GM13976 (cell line): ENCODE data around the gene ZMIZ2.
"Not testable (repeated sequence)": the region's sequence is repeated elsewhere in the genome, so short reads cannot be mapped to it uniquely, and the experiment has no call there.

ENCODE experiments used
- DNase-seq: peaks from one replicate; pipeline ENCODE4 v3.0.0; 2012; ENCODE audit warnings: low spot score
- in situ Hi-C: fragments of 300-500 bp; cut with MboI; formaldehyde crosslinking; loops from one replicate; pipeline ENCODE4 v1.12.0; 2022; ENCODE audit warnings: low sequenced_read_pairs, mixed read lengths, inconsistent platforms; ENCODE audit not compliant: unreplicated experiment
- TF ChIP-seq, protein P1 (sequence below): IDR thresholded peaks from 2 replicates; pipeline ENCODE4 v1.5.1; 2012; ENCODE audit warnings: borderline replicate concordance, mild to moderate bottlenecking; ENCODE audit not compliant: insufficient read depth; ENCODE audit errors: extremely low read depth, missing control alignments, control extremely low read depth

Gene ZMIZ2

DNA sequence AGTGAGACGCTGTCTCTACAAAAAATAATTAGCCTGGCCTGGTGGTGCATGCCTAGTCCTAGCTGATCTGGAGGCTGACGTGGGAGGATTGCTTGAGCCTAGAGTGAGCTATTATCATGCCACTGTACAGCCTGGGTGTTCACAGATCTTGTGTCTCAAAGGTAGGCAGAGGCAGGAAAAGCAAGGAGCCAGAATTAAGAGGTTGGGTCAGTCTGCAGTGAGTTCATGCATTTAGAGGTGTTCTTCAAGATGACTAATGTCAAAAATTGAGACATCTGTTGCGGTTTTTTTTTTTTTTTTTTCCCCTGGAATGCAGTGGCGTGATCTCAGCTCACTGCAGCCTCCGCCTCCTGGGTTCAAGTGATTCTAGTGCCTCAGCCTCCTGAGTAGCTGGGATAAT, 53.2 kb downstream of the ZMIZ2 start:
- no peak for DNase-seq
- in situ Hi-C loops, result no loop called here
- TF ChIP-seq, protein P1, sequence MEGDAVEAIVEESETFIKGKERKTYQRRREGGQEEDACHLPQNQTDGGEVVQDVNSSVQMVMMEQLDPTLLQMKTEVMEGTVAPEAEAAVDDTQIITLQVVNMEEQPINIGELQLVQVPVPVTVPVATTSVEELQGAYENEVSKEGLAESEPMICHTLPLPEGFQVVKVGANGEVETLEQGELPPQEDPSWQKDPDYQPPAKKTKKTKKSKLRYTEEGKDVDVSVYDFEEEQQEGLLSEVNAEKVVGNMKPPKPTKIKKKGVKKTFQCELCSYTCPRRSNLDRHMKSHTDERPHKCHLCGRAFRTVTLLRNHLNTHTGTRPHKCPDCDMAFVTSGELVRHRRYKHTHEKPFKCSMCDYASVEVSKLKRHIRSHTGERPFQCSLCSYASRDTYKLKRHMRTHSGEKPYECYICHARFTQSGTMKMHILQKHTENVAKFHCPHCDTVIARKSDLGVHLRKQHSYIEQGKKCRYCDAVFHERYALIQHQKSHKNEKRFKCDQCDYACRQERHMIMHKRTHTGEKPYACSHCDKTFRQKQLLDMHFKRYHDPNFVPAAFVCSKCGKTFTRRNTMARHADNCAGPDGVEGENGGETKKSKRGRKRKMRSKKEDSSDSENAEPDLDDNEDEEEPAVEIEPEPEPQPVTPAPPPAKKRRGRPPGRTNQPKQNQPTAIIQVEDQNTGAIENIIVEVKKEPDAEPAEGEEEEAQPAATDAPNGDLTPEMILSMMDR, result no peak

DNA sequence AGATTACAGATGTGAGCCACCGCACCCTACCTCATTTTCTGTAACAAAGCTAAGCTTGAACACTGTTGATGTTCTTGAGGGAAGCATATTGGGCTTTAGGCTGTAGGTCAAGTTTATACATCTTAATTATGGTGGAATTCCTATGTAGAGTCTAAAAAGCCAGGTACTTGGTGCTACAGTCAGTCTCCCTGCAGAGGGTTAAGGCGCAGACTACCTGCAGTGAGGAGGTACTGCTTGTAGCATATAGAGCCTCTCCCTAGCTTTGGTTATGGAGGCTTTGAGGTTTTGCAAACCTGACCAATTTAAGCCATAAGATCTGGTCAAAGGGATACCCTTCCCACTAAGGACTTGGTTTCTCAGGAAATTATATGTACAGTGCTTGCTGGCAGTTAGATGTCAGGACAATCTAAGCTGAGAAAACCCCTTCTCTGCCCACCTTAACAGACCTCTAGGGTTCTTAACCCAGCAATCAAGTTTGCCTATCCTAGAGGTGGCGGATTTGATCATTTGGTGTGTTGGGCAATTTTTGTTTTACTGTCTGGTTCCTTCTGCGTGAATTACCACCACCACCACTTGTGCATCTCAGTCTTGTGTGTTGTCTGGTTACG, 53.9 kb downstream of the ZMIZ2 start:
- TF ChIP-seq, protein P1, result no peak
- DNase-seq, result no peak
- in situ Hi-C loops, result no loop called here

DNA sequence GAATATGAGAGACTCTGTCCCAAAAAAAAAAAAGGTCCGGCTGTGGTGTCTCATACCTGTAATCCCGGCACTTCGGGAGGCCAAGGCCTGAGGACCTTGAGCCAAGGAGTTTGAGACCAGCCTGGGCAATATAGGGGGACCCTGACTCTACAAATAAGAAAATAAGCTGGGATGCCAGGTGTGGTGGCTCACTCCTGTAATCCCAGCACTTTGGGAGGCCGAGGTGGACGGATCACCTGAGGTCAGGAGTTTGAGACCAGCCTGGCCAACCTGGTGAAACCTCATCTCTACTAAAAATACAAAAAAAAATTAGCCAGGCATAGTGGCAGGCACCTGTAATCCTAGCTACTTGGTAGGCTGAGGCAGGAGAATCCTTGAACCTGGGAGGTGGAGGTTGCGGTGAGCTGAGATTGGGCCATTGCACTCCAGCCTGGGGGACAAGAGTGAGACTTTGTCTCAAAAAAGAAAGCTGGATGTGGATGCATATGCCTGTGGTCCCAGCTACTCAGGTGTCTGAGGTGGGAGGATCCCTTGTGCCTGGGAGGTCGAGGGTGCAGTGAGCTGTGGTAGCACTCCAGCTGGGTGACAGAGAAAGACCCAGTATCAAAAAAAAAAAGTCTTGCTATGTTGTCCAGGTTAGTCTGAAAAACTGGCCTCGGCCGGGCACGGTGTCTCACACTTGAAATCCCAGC, 55.3 kb downstream of the ZMIZ2 start:
- in situ Hi-C loops, DNase-seq: not testable (repeated sequence)

DNA sequence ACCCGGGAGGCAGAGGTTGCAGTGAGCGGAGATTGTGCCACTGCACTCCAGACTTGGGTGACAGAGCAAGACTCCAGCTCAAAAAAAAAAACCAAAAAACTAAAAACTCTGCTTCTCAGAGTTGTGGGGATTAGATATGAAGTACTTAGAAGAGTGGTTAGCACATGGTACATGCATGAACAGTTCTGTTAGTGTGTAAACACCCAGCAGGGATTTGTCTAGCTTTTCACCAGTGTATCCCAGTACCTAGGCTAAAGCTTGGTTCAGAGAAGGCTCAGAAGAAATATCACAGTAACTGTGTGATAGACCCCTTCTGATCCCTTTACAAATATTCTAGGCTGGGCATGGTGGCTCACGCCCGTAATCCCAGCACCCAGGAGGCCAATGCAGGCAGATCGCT, 57.3 kb downstream of the ZMIZ2 start:
- in situ Hi-C loops, result no loop called here
- TF ChIP-seq, protein P1, result no peak
- DNase-seq, result no peak

DNA sequence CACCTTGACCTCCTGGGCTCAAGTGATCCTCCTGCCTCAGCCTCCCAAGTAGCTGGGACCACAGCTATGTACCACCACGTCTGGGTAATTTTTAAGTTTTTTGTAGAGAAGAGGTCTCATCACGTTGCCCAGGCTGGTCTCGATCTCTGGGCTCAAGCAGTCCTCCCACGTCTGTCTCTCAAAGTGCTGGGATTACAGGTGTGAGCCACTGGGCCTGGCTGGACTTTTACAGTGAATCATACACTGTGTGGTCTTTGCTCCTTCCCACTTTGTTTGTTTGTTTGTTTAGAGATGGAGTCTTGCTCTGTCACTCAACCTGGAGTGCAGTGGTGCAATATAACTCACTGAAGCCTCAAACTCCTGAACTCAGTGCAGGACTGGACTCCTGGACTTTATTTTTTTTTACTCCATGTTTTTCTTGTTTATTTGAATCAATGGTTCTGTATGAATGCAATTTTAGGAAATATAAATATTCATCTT, 60.3 kb downstream of the ZMIZ2 start:
- in situ Hi-C loops, result no loop called here
- DNase-seq, result no peak
- TF ChIP-seq, protein P1, result no peak

DNA sequence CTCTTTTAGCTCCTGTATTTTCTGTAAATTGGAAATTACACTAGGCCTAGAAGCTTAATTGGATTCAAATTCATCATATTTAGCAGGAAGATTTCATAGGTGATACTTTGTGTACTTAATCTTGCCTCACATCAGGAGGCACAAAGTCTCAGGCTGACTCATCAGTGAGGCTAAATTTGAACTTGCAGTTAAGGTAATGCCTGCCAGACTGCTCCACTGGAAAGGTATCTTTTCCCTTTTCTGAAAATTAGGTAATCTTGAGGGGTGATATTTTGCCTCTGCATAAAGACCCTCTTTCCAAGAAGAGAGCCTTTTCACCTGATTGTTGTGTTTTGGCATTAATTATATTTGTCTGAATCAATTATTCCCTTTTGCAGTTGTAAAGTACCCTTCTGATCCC, 62.4 kb downstream of the ZMIZ2 start:
- in situ Hi-C loops, result no loop called here
- TF ChIP-seq, protein P1, result no peak
- DNase-seq, result no peak

DNA sequence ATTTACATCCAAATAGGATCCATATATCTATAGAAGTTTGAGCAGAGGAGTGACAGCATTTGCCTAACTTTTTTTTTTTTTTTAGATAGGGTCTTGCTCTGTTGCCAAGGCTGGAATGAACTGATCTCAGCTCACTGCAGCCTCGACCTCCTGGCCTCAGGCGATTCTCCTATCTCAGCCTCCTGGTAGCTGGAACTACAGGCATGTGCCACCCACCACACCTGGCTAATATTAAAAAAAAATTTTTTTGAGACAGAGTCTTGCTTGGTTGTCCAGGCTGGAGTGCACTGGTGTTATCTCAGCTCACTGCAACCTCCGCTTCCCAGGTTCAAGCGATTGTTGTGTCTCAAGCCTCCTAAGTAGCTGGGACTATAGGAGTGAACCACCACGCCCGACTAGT, 62.9 kb downstream of the ZMIZ2 start:
- TF ChIP-seq, protein P1, result no peak
- in situ Hi-C loops, result no loop called here

More for the DNA sequence above, 62.9 kb downstream of the ZMIZ2 start:
- DNase-seq, result no peak
